Lower lobe of right lung (tissue), 2 donors: Measurements from ENCODE around the gene IFNL4. TPM values are rescaled to one million over a fixed set of nuclear protein-coding genes. Genes with fewer than 3 reads are reported as not detected.
A peak's percentile ranks its signal among the peaks of the same experiment; 100 is the strongest.

Source experiments
- ATAC-seq, 2 donors: fragments of 200-7000 bp; cut with Tn5 transposase; one replicate each; pipeline ENCODE4 v1.9.1; 2020 to 2022; ENCODE audit warnings: mild to moderate bottlenecking in 2 of 2, moderate library complexity in 2 of 2
- DNase-seq: peaks from one replicate; pipeline ENCODE4 v3.0.0-alpha.2; 2020
- H3K27ac ChIP-seq: fragments of 200-600 bp; one replicate; pipeline ENCODE4 v1.8.0; 2022
- H3K27me3 ChIP-seq: fragments of 200-600 bp; one replicate; pipeline ENCODE4 v1.8.0; 2022; ENCODE audit warnings: low read depth
- H3K36me3 ChIP-seq: fragments of 200-600 bp; one replicate; pipeline ENCODE4 v1.8.0; 2022; ENCODE audit warnings: mild to moderate bottlenecking
- H3K4me1 ChIP-seq: fragments of 200-600 bp; one replicate; pipeline ENCODE4 v1.8.0; 2022
- H3K4me3 ChIP-seq: fragments of 200-600 bp; one replicate; pipeline ENCODE4 v1.8.0; 2022; ENCODE audit warnings: mild to moderate bottlenecking
- H3K9me3 ChIP-seq: fragments of 200-600 bp; one replicate; pipeline ENCODE4 v1.8.0; 2022
- CTCF ChIP-seq: fragments of 200-600 bp; IDR thresholded peaks from one replicate; pipeline ENCODE4 v1.8.0; 2022; ENCODE audit warnings: antibody characterized with exemption, mild to moderate bottlenecking
- intact Hi-C: fragments of 100-400 bp; cut with DNase I; formaldehyde crosslinking; loops from one replicate; pipeline ENCODE4 v1.11.0; 2022
- total RNA-seq: library from RNA; stranded (reverse); fragmentation: NEBNext Ultra II Directional; extraction: Animal tissue kit (Norgen Biotek cat#: 25700); gene quantifications from one replicate; pipeline ENCODE4 v1.2.1, GENCODE V29; 2021
- donor health status: DM: no; HTN: yes; CAD: no; lungs with severe emphysema.

The IFNL4 gene
- total RNA-seq, 1 donor from 2014 or later = not detected

GRCh38 chr19:39263912-39264305 is 15.3 kb upstream of the IFNL4 start:
- no peaks in the 10 kb centered on the region for H3K9me3 ChIP-seq
- H3K27ac ChIP-seq = no peak overlapping the region
- peak; percentile 8 to 19 for ATAC-seq
- no peaks in the 10 kb centered on the region for H3K36me3 ChIP-seq
- no peak for DNase-seq
- intact Hi-C loops = no loop called here
- no peak for TF ChIP-seq CTCF
- H3K4me3 ChIP-seq = no peak overlapping the region
- peaks cover 59% of the 10 kb centered on the region for H3K27me3 ChIP-seq
- H3K4me1 ChIP-seq = peaks cover 11% of the 10 kb centered on the region

GRCh38 chr19:39262496-39262895 is 13.8 kb upstream of the IFNL4 start:
- ATAC-seq = no peak
- no peak overlapping the region for H3K4me3 ChIP-seq
- H3K9me3 ChIP-seq = no peaks in the 10 kb centered on the region
- TF ChIP-seq CTCF = no peak
- H3K4me1 ChIP-seq = peaks cover 11% of the 10 kb centered on the region
- H3K36me3 ChIP-seq = no peaks in the 10 kb centered on the region
- H3K27me3 ChIP-seq = peaks cover 59% of the 10 kb centered on the region
- intact Hi-C loops = no loop called here
- no peak overlapping the region for H3K27ac ChIP-seq
- no peak for DNase-seq

- DNase-seq (no peak), ATAC-seq (no peak)
- TF ChIP-seq CTCF = no peak
- Histone ChIP-seq H3K4me1 (peaks cover 11% of the 10 kb centered on the region), H3K27ac (no peak overlapping the region), H3K36me3 (no peaks in the 10 kb centered on the region), H3K27me3 (peaks cover 62% of the 10 kb centered on the region), H3K9me3 (no peaks in the 10 kb centered on the region), H3K4me3 (no peak overlapping the region)
- intact Hi-C loops = no loop called here
These were observed 13.0 kb upstream of the IFNL4 start for GRCh38 chr19:39261704-39262103.

GRCh38 chr19:39257227-39257626 is 8.6 kb upstream of the IFNL4 start:
- no peak overlapping the region for H3K4me3 ChIP-seq
- no peak for TF ChIP-seq CTCF
- ATAC-seq = no peak
- intact Hi-C loops = no loop called here
- H3K27me3 ChIP-seq = peaks cover 33% of the 10 kb centered on the region
- no peaks in the 10 kb centered on the region for H3K4me1 ChIP-seq
- H3K9me3 ChIP-seq = no peaks in the 10 kb centered on the region
- no peak overlapping the region for H3K27ac ChIP-seq
- no peaks in the 10 kb centered on the region for H3K36me3 ChIP-seq
- no peak for DNase-seq

GRCh38 chr19:39254531-39255345 is 6.1 kb upstream of the IFNL4 start:
- Histone ChIP-seq H3K36me3 (no peaks in the 10 kb centered on the region), H3K9me3 (no peaks in the 10 kb centered on the region), H3K27me3 (peaks cover 21% of the 10 kb centered on the region), H3K4me1 (no peaks in the 10 kb centered on the region), H3K4me3 (no peak overlapping the region), H3K27ac (no peak overlapping the region)
- intact Hi-C loops = no loop called here
- no peak for TF ChIP-seq CTCF
- no peak for ATAC-seq
- DNase-seq = no peak
